OCI-LY3 (cell line): ENCODE measurements around the gene ACSS2.

Source experiments
- CTCF ChIP-seq: fragments of 200-600, 300-600 bp; sonication (generic); IDR thresholded peaks from 2 replicates; pipeline ENCODE4 v1.5.1; 2014; ENCODE audit warnings: antibody characterized with exemption, low read length, low read depth
- EZH2phosphoT487 ChIP-seq: fragments of 200-600 bp; shearing (Covaris generic); IDR thresholded peaks from 2 replicates; pipeline ENCODE4 v1.6.1; 2018; ENCODE audit warnings: antibody characterized with exemption, mixed run types, low read depth

- no peak for TF ChIP-seq CTCF
- no peak for TF ChIP-seq EZH2phosphoT487
Measured at GRCh38 chr20:34888468-34888867, 12.1 kb downstream of the ACSS2 start.
